ENCODE results near the gene FGF2. TPM values are rescaled to one million over a fixed set of nuclear protein-coding genes. Genes with fewer than 3 reads are reported as not detected.
"Not testable (repeated sequence)": the region's sequence is repeated elsewhere in the genome, so short reads cannot be mapped to it uniquely, and the experiment has no call there.

FGF2 gene
- total and polyA plus RNA-seq, 5 donors from 2014 or later, result not detected

- Histone ChIP-seq H3K36me3 (ENCODE audit: control insufficient read depth, insufficient read depth, low read length) (no peaks in the 10 kb centered on the region), H3K27ac (ENCODE audit: insufficient read depth, low read length, poor library complexity, severe bottlenecking) (no peak overlapping the region), H3K9me3 (ENCODE audit: control insufficient read depth in 2 of 2, low read length in 2 of 2) (no peaks in the 10 kb centered on the region), H3K27me3 (ENCODE audit: control insufficient read depth, insufficient read depth, low read length) (peaks cover 3% of the 10 kb centered on the region), H3K4me3 (ENCODE audit: low read depth, low read length) (no peak overlapping the region), H3K4me1 (ENCODE audit: control insufficient read depth, insufficient read depth, low read length, poor library complexity, severe bottlenecking) (no peaks in the 10 kb centered on the region)
- no peak overlapping the region for H3K27ac Mint-ChIP-seq
- no peaks in the 10 kb centered on the region for H3K36me3 Mint-ChIP-seq
- H3K9me3 Mint-ChIP-seq, result peaks cover 0 to 1% (median 0%) of the 10 kb centered on the region in 7 donors
- DNase-seq (no peak), ATAC-seq (ENCODE audit: low read depth in 2 of 2) (no peak)
- H3K4me3 Mint-ChIP-seq, result no peak overlapping the region
- H3K4me1 Mint-ChIP-seq, result no peaks in the 10 kb centered on the region
- H3K27me3 Mint-ChIP-seq, result peaks cover 14% of the 10 kb centered on the region
Observed at GRCh38 chr4:122798917-122799316, 27.7 kb upstream of the FGF2 start.

GRCh38 chr4:122803788-122804208, 22.8 kb upstream of the FGF2 start:
- ATAC-seq (ENCODE audit: low read depth in 2 of 2), result no peak
- H3K4me1 Mint-ChIP-seq, result no peaks in the 10 kb centered on the region
- no peaks in the 10 kb centered on the region for H3K36me3 Mint-ChIP-seq

GRCh38 chr4:122806981-122807679, 19.5 kb upstream of the FGF2 start:
- no peak overlapping the region for H3K4me3 Mint-ChIP-seq
- H3K27ac Mint-ChIP-seq, result no peak overlapping the region
- peaks cover 0 to 4% (median 0%) of the 10 kb centered on the region in 7 donors for H3K9me3 Mint-ChIP-seq
- Histone ChIP-seq H3K9me3 (ENCODE audit: control insufficient read depth in 2 of 2, low read length in 2 of 2) (no peaks in the 10 kb centered on the region), H3K4me3 (ENCODE audit: low read depth, low read length) (no peak overlapping the region), H3K27me3 (ENCODE audit: control insufficient read depth, insufficient read depth, low read length) (no peaks in the 10 kb centered on the region), H3K4me1 (ENCODE audit: control insufficient read depth, insufficient read depth, low read length, poor library complexity, severe bottlenecking) (no peaks in the 10 kb centered on the region), H3K36me3 (ENCODE audit: control insufficient read depth, insufficient read depth, low read length) (no peaks in the 10 kb centered on the region), H3K27ac (ENCODE audit: insufficient read depth, low read length, poor library complexity, severe bottlenecking) (no peak overlapping the region)
- no peaks in the 10 kb centered on the region for H3K4me1 Mint-ChIP-seq
- H3K27me3 Mint-ChIP-seq, result peaks cover 4% of the 10 kb centered on the region
- no peaks in the 10 kb centered on the region for H3K36me3 Mint-ChIP-seq
- ATAC-seq (ENCODE audit: low read depth in 2 of 2), result no peak
- DNase-seq, result no peak

More at GRCh38 chr4:122803788-122804208, 22.8 kb upstream of the FGF2 start:
- no peak overlapping the region for H3K27ac ChIP-seq (ENCODE audit: insufficient read depth, low read length, poor library complexity, severe bottlenecking)
- H3K9me3 ChIP-seq (ENCODE audit: control insufficient read depth in 2 of 2, low read length in 2 of 2), result no peaks in the 10 kb centered on the region
- no peaks in the 10 kb centered on the region for H3K27me3 ChIP-seq (ENCODE audit: control insufficient read depth, insufficient read depth, low read length)
- Mint-ChIP-seq H3K27ac (no peak overlapping the region), H3K9me3 (no peaks in the 10 kb centered on the region), H3K27me3 (peaks cover 9% of the 10 kb centered on the region), H3K4me3 (no peak overlapping the region)
- no peaks in the 10 kb centered on the region for H3K36me3 ChIP-seq (ENCODE audit: control insufficient read depth, insufficient read depth, low read length)
- H3K4me3 ChIP-seq (ENCODE audit: low read depth, low read length), result no peak overlapping the region
- DNase-seq, result no peak
- H3K4me1 ChIP-seq (ENCODE audit: control insufficient read depth, insufficient read depth, low read length, poor library complexity, severe bottlenecking), result no peaks in the 10 kb centered on the region

DNA sequence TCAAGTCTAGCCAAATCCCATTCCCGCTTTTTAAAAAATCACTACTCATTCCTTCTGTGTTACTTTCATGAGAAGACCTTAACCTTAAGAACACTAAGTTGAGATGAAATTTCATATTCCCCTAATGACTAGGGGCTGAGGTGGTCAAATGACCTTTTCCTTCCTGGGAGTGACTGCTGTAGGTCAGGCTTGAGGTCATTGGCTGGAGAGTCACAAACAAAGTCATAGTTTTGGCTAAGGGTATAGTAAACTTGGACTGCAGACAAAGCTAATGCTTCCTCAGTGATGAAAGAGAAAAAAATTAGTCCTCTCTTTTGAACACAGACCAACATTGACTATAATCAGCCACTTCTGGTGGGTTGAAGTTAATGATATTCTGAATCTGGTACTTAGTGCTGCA, 16.0 kb upstream of the FGF2 start:
- Mint-ChIP-seq H3K27me3 (peaks cover 4% of the 10 kb centered on the region), H3K9me3 (peaks cover 0 to 4% (median 0%) of the 10 kb centered on the region in 7 donors), H3K36me3 (no peaks in the 10 kb centered on the region), H3K27ac (no peak overlapping the region), H3K4me3 (no peak overlapping the region), H3K4me1 (no peaks in the 10 kb centered on the region)
- Histone ChIP-seq H3K9me3 (ENCODE audit: control insufficient read depth in 2 of 2, low read length in 2 of 2) (no peaks in the 10 kb centered on the region), H3K27ac (ENCODE audit: insufficient read depth, low read length, poor library complexity, severe bottlenecking) (no peak overlapping the region), H3K27me3 (ENCODE audit: control insufficient read depth, insufficient read depth, low read length) (peaks cover 4% of the 10 kb centered on the region), H3K4me3 (ENCODE audit: low read depth, low read length) (no peak overlapping the region), H3K36me3 (ENCODE audit: control insufficient read depth, insufficient read depth, low read length) (no peaks in the 10 kb centered on the region), H3K4me1 (ENCODE audit: control insufficient read depth, insufficient read depth, low read length, poor library complexity, severe bottlenecking) (no peaks in the 10 kb centered on the region)
- ATAC-seq (ENCODE audit: low read depth in 2 of 2), result no peak
- DNase-seq, result no peak

DNA sequence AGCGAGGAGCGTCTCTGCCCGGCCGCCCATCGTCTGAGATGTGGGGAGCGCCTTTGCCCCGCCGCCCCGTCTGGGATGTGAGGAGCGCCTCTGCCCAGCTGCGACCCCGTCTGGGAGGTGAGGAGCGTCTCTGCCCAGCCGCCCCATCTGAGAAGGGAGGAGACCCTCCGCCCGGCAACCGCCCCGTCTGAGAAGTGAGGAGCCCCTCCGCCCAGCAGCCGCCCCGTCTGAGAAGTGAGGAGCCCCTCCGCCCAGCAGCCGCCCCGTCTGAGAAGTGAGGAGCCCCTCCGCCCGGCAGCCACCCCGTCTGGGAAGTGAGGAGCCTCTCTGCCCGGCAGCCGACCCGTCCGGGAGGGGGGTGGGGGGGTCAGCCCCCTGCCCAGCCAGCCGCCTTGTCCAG, 14.8 kb upstream of the FGF2 start:
- not testable (repeated sequence) for ATAC-seq (ENCODE audit: low read depth in 2 of 2); H3K27me3 Mint-ChIP-seq; H3K27ac ChIP-seq (ENCODE audit: insufficient read depth, low read length, poor library complexity, severe bottlenecking); H3K27ac Mint-ChIP-seq; H3K9me3 ChIP-seq (ENCODE audit: control insufficient read depth in 2 of 2, low read length in 2 of 2); H3K36me3 Mint-ChIP-seq; H3K4me1 Mint-ChIP-seq; H3K27me3 ChIP-seq (ENCODE audit: control insufficient read depth, insufficient read depth, low read length); DNase-seq; H3K4me3 Mint-ChIP-seq; H3K9me3 Mint-ChIP-seq; H3K4me1 ChIP-seq (ENCODE audit: control insufficient read depth, insufficient read depth, low read length, poor library complexity, severe bottlenecking); H3K4me3 ChIP-seq (ENCODE audit: low read depth, low read length); H3K36me3 ChIP-seq (ENCODE audit: control insufficient read depth, insufficient read depth, low read length)

GRCh38 chr4:122812823-122813222, 13.8 kb upstream of the FGF2 start:
- ATAC-seq (ENCODE audit: low read depth in 2 of 2); H3K27ac ChIP-seq (ENCODE audit: insufficient read depth, low read length, poor library complexity, severe bottlenecking); H3K27me3 ChIP-seq (ENCODE audit: control insufficient read depth, insufficient read depth, low read length); H3K36me3 Mint-ChIP-seq; H3K36me3 ChIP-seq (ENCODE audit: control insufficient read depth, insufficient read depth, low read length); H3K9me3 ChIP-seq (ENCODE audit: control insufficient read depth in 2 of 2, low read length in 2 of 2); H3K4me3 ChIP-seq (ENCODE audit: low read depth, low read length); H3K27ac Mint-ChIP-seq; H3K27me3 Mint-ChIP-seq; H3K4me1 Mint-ChIP-seq; H3K4me3 Mint-ChIP-seq; DNase-seq; H3K9me3 Mint-ChIP-seq; H3K4me1 ChIP-seq (ENCODE audit: control insufficient read depth, insufficient read depth, low read length, poor library complexity, severe bottlenecking): not testable (repeated sequence)

DNA sequence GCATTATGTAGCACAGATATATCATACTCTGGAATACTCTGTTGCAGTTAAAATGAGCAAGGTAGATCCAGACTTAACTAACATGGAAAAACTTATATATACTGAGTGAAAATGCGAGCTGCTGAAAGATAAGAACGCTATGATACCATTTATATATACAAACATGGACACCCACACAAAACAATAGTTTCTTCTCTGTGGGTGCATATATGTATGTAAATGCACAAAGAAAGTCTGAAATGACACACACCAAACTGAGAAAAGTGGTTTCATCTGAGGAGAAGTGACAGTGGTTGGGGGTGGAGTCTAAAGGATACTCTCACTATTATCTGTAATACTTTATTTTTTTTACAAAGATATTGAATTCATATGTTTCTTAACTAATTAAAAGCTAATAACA, 12.2 kb upstream of the FGF2 start:
- Mint-ChIP-seq H3K27me3 (peaks cover 9% of the 10 kb centered on the region), H3K36me3 (no peaks in the 10 kb centered on the region), H3K9me3 (peaks cover 0 to 4% (median 0%) of the 10 kb centered on the region in 7 donors), H3K4me3 (no peak overlapping the region), H3K27ac (no peak overlapping the region), H3K4me1 (no peaks in the 10 kb centered on the region)
- Histone ChIP-seq H3K27ac (ENCODE audit: insufficient read depth, low read length, poor library complexity, severe bottlenecking) (no peak overlapping the region), H3K4me1 (ENCODE audit: control insufficient read depth, insufficient read depth, low read length, poor library complexity, severe bottlenecking) (no peaks in the 10 kb centered on the region), H3K4me3 (ENCODE audit: low read depth, low read length) (no peak overlapping the region), H3K27me3 (ENCODE audit: control insufficient read depth, insufficient read depth, low read length) (peaks cover 4% of the 10 kb centered on the region), H3K9me3 (ENCODE audit: control insufficient read depth in 2 of 2, low read length in 2 of 2) (no peaks in the 10 kb centered on the region), H3K36me3 (ENCODE audit: control insufficient read depth, insufficient read depth, low read length) (no peaks in the 10 kb centered on the region)
- ATAC-seq (ENCODE audit: low read depth in 2 of 2) (no peak), DNase-seq (no peak)

- no peak for DNase-seq
- ATAC-seq (ENCODE audit: low read depth in 2 of 2), result no peak
- Histone ChIP-seq H3K27ac (ENCODE audit: insufficient read depth, low read length, poor library complexity, severe bottlenecking) (no peak overlapping the region), H3K36me3 (ENCODE audit: control insufficient read depth, insufficient read depth, low read length) (no peaks in the 10 kb centered on the region), H3K4me1 (ENCODE audit: control insufficient read depth, insufficient read depth, low read length, poor library complexity, severe bottlenecking) (no peaks in the 10 kb centered on the region), H3K27me3 (ENCODE audit: control insufficient read depth, insufficient read depth, low read length) (peaks cover 7% of the 10 kb centered on the region), H3K4me3 (ENCODE audit: low read depth, low read length) (no peak overlapping the region), H3K9me3 (ENCODE audit: control insufficient read depth in 2 of 2, low read length in 2 of 2) (no peaks in the 10 kb centered on the region)
- Mint-ChIP-seq H3K27me3 (peaks cover 9% of the 10 kb centered on the region), H3K36me3 (no peaks in the 10 kb centered on the region), H3K9me3 (peaks cover 0 to 4% (median 0%) of the 10 kb centered on the region in 7 donors), H3K4me3 (no peak overlapping the region), H3K27ac (no peak overlapping the region), H3K4me1 (no peaks in the 10 kb centered on the region)
Observed at GRCh38 chr4:122815248-122815647, 11.4 kb upstream of the FGF2 start.

Data from CD4-positive, CD25-positive, alpha-beta regulatory T cell (primary cell).